Activated naive CD4-positive, alpha-beta T cell treated with anti-CD3 and anti-CD28 coated beads, Interleukin-2, amount 10 ng/mL, durations not matched to agents 7 days and 5 days (primary cell): ENCODE results near the gene TPD52L2.
"Not testable (repeated sequence)": the region's sequence is repeated elsewhere in the genome, so short reads cannot be mapped to it uniquely, and the experiment has no call there.

Source experiments
- CTCF ChIA-PET: fragments of 350-600 bp; sonication (Branson Sonifier 250); formaldehyde crosslinking; loops from one replicate; lab custom pipeline; 2021; ENCODE audit warnings: antibody characterized with exemption; lab: Charles Lee
- DNase-seq: peaks from one replicate; pipeline ENCODE4 v3.0.0-alpha.2; 2020
- H3K27ac Mint-ChIP-seq: one replicate; pipeline ENCODE4 v1.8.0; 2021; ENCODE audit warnings: mild to moderate bottlenecking, moderate library complexity, mixed read lengths
- H3K27me3 Mint-ChIP-seq: one replicate; pipeline ENCODE4 v1.8.0; 2021; ENCODE audit warnings: mild to moderate bottlenecking, mixed read lengths
- H3K36me3 Mint-ChIP-seq: one replicate; pipeline ENCODE4 v1.8.0; 2021; ENCODE audit warnings: mixed read lengths
- H3K4me1 Mint-ChIP-seq: one replicate; pipeline ENCODE4 v1.8.0; 2021; ENCODE audit warnings: mixed read lengths
- H3K4me3 Mint-ChIP-seq: one replicate; pipeline ENCODE4 v1.8.0; 2021; ENCODE audit warnings: mild to moderate bottlenecking, moderate library complexity, mixed read lengths
- H3K9me3 Mint-ChIP-seq: one replicate; pipeline ENCODE4 v1.8.0; 2021; ENCODE audit warnings: mixed read lengths

The TPD52L2 gene

GRCh38 chr20:63929071-63929470 is 64.0 kb downstream of the TPD52L2 start:
- Mint-ChIP-seq H3K4me1 (peaks cover 2% of the 10 kb centered on the region), H3K9me3 (no peaks in the 10 kb centered on the region), H3K27ac (no peak overlapping the region), H3K27me3 (no peaks in the 10 kb centered on the region), H3K4me3 (no peak overlapping the region), H3K36me3 (peaks cover 54% of the 10 kb centered on the region)
- CTCF ChIA-PET: no interaction called here
- no peak for DNase-seq

DNA sequence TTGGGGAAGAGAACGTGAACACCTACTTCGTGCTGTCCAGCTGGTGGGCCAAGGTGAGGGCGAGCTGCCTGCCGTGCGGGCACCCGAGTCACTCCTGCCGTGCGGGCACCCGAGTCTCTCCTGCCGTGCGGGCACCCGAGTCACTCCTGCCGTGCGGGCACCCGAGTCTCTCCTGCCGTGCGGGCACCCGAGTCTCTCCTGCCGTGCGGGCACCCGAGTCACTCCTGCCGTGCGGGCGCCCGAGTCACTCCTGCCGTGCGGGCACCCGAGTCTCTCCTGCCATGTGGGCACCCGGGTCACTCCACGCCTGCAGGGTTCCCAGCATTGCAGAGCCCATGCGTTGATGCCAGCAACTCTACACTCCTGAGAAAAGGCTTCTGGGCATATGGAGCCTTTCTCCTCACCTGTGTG is 64.4 kb downstream of the TPD52L2 start:
- H3K9me3 Mint-ChIP-seq, H3K4me1 Mint-ChIP-seq, CTCF ChIA-PET, H3K4me3 Mint-ChIP-seq, DNase-seq, H3K27ac Mint-ChIP-seq, H3K27me3 Mint-ChIP-seq: not testable (repeated sequence)
- peaks cover 57% of the 10 kb centered on the region for H3K36me3 Mint-ChIP-seq

GRCh38 chr20:63930971-63931553 is 66.0 kb downstream of the TPD52L2 start:
- CTCF ChIA-PET: no interaction called here
- no peaks in the 10 kb centered on the region for H3K4me1 Mint-ChIP-seq
- peaks cover 61% of the 10 kb centered on the region for H3K36me3 Mint-ChIP-seq
- no peak for DNase-seq
- no peaks in the 10 kb centered on the region for H3K27me3 Mint-ChIP-seq
- peak overlapping the region; percentile 52 for H3K27ac Mint-ChIP-seq
- no peak overlapping the region for H3K4me3 Mint-ChIP-seq
- H3K9me3 Mint-ChIP-seq: no peaks in the 10 kb centered on the region

GRCh38 chr20:63931735-63932134 is 66.7 kb downstream of the TPD52L2 start:
- CTCF ChIA-PET: no interaction called here

GRCh38 chr20:63932606-63933160 is 67.6 kb downstream of the TPD52L2 start:
- H3K4me3 Mint-ChIP-seq: no peak overlapping the region
- peaks cover 57% of the 10 kb centered on the region for H3K36me3 Mint-ChIP-seq
- H3K9me3 Mint-ChIP-seq: no peaks in the 10 kb centered on the region
- H3K27me3 Mint-ChIP-seq: no peaks in the 10 kb centered on the region
- H3K27ac Mint-ChIP-seq: no peak overlapping the region
- H3K4me1 Mint-ChIP-seq: peaks cover 2% of the 10 kb centered on the region
- DNase-seq: no peak
- CTCF ChIA-PET: interaction anchor here (0.7 kb wide), 1 partner anchor 22 kb away, joined by 3 read pairs; no protein-coding TSS in a partner anchor

More at GRCh38 chr20:63931735-63932134, 66.7 kb downstream of the TPD52L2 start:
- Mint-ChIP-seq H3K9me3 (no peaks in the 10 kb centered on the region), H3K36me3 (peaks cover 58% of the 10 kb centered on the region), H3K4me1 (no peaks in the 10 kb centered on the region), H3K4me3 (no peak overlapping the region), H3K27ac (no peak overlapping the region), H3K27me3 (no peaks in the 10 kb centered on the region)
- DNase-seq: no peak

GRCh38 chr20:63933646-63934045 is 68.6 kb downstream of the TPD52L2 start:
- CTCF ChIA-PET: no interaction called here
- Mint-ChIP-seq H3K4me3 (no peak overlapping the region), H3K4me1 (peaks cover 2% of the 10 kb centered on the region), H3K27ac (no peak overlapping the region), H3K36me3 (peaks cover 54% of the 10 kb centered on the region), H3K27me3 (no peaks in the 10 kb centered on the region), H3K9me3 (no peaks in the 10 kb centered on the region)
- DNase-seq: no peak

DNA sequence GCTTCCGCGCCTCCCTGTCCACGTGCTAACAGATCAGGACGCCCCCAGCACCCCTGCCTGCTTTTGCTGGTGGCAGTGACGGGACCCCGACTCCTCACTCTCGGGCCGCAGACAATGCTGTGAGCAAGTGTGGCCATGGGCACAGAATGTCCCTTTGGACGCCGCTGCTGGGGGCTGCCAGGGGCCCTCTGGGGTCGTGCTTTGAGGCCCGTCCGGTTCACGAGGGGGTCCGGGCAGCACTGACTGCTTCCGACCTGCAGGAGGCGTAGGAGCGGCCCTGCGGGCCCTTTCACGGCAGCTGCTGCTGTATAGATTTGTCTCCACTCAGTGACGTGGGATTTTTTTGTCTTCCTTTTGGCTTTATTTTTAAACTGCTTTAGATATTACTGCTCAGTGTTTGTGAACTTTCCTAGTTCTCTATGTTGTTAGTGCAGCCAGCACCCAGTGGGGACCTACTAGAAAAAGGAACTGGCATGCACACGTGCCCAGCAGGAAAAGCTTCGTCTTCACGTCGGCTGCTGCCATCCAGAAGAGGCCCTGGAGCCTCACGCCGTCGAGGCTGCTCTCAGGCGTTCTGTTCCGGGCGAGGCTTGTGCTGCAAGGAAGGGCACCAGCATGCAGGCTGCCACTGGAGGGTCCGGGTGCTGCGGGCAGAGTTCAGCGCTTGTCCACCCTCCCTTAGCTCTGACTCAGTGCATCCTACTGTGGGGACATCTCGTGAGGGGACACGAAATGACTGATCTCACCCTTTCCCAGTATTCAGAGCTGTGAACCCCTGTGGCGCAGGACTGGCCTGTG is 69.4 kb downstream of the TPD52L2 start:
- Mint-ChIP-seq H3K36me3 (peaks cover 47% of the 10 kb centered on the region), H3K27ac (peak overlapping the region; percentile 37), H3K4me1 (peaks cover 2% of the 10 kb centered on the region), H3K4me3 (no peak overlapping the region), H3K27me3 (no peaks in the 10 kb centered on the region), H3K9me3 (no peaks in the 10 kb centered on the region)
- CTCF ChIA-PET: no interaction called here
- DNase-seq: no peak

- no peak for DNase-seq
- Mint-ChIP-seq H3K4me1 (peaks cover 2% of the 10 kb centered on the region), H3K9me3 (no peaks in the 10 kb centered on the region), H3K27ac (no peak overlapping the region), H3K4me3 (no peak overlapping the region), H3K36me3 (peaks cover 47% of the 10 kb centered on the region), H3K27me3 (no peaks in the 10 kb centered on the region)
- CTCF ChIA-PET: interaction anchor here (1.6 kb wide), 1 partner anchor 38 kb away, joined by 4 read pairs; no protein-coding TSS in a partner anchor
Observed at GRCh38 chr20:63935447-63935846, 70.4 kb downstream of the TPD52L2 start.

GRCh38 chr20:63937596-63937995 is 72.5 kb downstream of the TPD52L2 start:
- peaks cover 1% of the 10 kb centered on the region for H3K9me3 Mint-ChIP-seq
- peak overlapping the region; percentile 33 for H3K27ac Mint-ChIP-seq
- CTCF ChIA-PET: no interaction called here
- DNase-seq: no peak
- no peak overlapping the region for H3K4me3 Mint-ChIP-seq
- H3K27me3 Mint-ChIP-seq: no peaks in the 10 kb centered on the region
- peaks cover 18% of the 10 kb centered on the region for H3K4me1 Mint-ChIP-seq
- H3K36me3 Mint-ChIP-seq: peaks cover 47% of the 10 kb centered on the region

DNA sequence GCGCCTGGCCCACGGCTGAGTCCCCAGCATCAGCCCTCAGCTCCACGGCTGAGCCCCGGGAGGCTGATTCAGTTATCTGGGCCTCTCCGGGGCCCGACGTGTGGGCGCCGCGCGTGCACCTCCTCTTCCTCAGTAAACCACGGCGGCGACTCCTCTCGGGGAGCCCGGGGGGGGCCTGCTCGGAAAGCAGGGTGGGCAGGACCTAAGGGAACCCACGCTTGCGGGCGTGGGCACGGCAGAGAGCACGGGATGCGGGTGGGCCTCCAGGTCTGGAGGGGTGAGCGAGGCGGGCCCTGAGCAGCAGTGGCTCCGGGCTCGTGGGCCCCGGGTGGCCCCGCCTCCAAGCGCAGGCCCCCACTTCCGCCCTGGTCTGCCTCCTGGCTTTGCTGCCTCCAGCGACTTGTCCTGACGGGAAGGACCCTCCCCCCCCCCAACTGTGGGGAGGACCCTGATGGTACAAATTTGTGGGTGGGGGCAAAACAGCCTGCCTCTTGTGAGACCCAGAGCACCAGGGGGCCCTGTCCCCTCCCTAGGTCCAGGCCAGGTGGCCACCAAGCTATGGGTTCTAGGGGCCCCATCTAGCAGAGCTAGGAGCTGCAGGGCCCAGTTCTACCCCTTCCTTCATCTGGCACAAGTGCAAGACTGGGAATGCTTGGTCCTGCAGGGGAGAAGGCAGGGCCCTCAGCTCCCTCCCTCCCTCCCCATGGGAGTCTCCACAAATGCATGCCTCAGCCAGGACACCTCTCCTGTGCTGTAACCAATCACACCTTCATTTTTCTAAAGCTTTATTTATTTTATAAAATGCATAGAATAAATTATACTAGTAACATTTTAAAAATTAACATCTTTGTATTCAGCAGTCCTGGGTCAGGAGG is 74.2 kb downstream of the TPD52L2 start:
- Mint-ChIP-seq H3K27me3 (no peaks in the 10 kb centered on the region), H3K36me3 (peaks cover 45% of the 10 kb centered on the region), H3K27ac (no peak overlapping the region), H3K4me1 (peaks cover 21% of the 10 kb centered on the region), H3K9me3 (peaks cover 1% of the 10 kb centered on the region), H3K4me3 (no peak overlapping the region)
- DNase-seq: no peak
- CTCF ChIA-PET: no interaction called here

DNA sequence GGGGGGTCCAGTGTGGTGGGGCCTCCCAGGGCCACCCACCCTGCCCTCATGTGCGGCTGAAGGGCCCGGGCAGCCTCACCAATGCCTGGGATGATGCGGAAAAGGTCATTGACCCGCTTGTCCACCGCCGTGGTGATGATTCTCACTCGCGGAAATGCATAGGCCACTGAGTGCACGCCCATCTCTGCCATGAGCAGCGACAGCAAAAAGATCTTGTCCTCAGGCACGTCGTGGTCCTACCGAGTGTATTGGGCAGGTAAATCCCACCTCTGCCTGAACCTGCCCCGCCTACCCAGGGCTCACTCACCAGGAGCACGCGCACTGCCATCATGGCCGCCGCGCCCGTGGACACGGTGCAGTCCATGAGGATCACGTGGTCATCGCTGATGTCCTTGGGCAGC is 75.0 kb downstream of the TPD52L2 start:
- CTCF ChIA-PET: no interaction called here
- no peak for DNase-seq
- no peaks in the 10 kb centered on the region for H3K27me3 Mint-ChIP-seq
- H3K9me3 Mint-ChIP-seq: peaks cover 1% of the 10 kb centered on the region
- H3K4me3 Mint-ChIP-seq: no peak overlapping the region
- no peak overlapping the region for H3K27ac Mint-ChIP-seq
- peaks cover 40% of the 10 kb centered on the region for H3K36me3 Mint-ChIP-seq
- H3K4me1 Mint-ChIP-seq: peaks cover 21% of the 10 kb centered on the region

DNA sequence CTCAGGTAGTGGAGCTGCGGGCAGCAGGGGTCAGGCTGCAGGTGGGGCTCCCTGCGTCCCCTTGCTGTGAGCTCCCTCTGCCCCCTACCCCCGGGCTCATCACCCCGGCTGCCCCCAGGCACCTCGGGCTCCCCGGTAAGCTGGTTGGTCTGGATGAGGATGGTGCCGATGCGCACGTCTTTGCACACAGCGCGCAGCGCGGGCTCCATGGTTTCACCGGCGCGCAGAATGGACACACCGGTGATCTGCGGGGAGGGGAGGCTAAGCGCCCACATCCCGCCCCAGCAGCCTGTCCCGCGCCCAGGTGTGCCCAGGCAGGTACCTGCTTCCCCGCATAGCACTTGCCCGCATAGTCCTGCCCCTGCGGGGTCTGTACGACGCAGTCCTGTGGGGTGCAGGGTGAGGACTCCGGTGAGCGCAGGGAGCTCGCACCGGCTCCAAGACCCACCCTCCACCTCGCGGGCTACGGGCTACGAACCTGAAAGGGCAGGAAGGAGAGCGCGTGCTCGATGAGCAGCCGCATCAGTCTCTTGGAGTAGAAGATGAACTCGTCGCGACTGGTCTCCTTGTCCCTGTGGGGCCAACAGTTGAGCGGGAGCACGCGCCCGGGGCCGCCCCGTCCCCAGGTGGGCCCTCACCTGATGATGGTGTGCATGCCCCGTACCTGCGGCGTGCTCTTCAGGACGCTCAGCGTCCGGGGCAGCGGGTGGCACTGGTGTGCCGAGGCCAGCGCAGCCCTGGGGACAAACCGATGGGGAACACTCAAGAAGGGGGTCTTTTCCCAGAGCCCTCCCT is 75.6 kb downstream of the TPD52L2 start:
- H3K27me3 Mint-ChIP-seq: no peaks in the 10 kb centered on the region
- CTCF ChIA-PET: no interaction called here

More for the DNA sequence above, 75.6 kb downstream of the TPD52L2 start:
- H3K27ac Mint-ChIP-seq: peak overlapping the region; percentile 87
- H3K4me1 Mint-ChIP-seq: peaks cover 21% of the 10 kb centered on the region
- peaks cover 1% of the 10 kb centered on the region for H3K9me3 Mint-ChIP-seq
- peaks cover 41% of the 10 kb centered on the region for H3K36me3 Mint-ChIP-seq
- H3K4me3 Mint-ChIP-seq: no peak overlapping the region
- DNase-seq: no peak
